SK-N-SH (cell line): Measurements from ENCODE around the gene TRIM28.

Experiments used
- CTCF ChIP-seq: fragments of 200-600 bp; sonication (generic); IDR thresholded peaks from 2 replicates; pipeline ENCODE4 v1.6.1; 2017; ENCODE audit warnings: antibody characterized with exemption, mild to moderate bottlenecking, moderate library complexity
- GATA2 ChIP-seq: sonication (generic); formaldehyde crosslinking; IDR thresholded peaks from 2 replicates; pipeline ENCODE4 v1.5.0; 2020; ENCODE audit warnings: mild to moderate bottlenecking, missing genetic modification reagents
- JUND ChIP-seq: IDR thresholded peaks from 2 replicates; pipeline ENCODE4 v1.4.0; 2012
- MAX ChIP-seq: IDR thresholded peaks from 2 replicates; pipeline ENCODE4 v1.4.0; 2012; ENCODE audit warnings: low read depth
- NRF1 ChIP-seq: IDR thresholded peaks from 2 replicates; pipeline ENCODE4 v1.6.1; 2012; ENCODE audit warnings: low read depth, mild to moderate bottlenecking, low read length
- POLR2AphosphoS5 ChIP-seq: IDR thresholded peaks from 2 replicates; pipeline ENCODE4 v1.6.1; 2012; ENCODE audit warnings: low read depth, low read length
- TAF1 ChIP-seq: IDR thresholded peaks from 2 replicates; pipeline ENCODE4 v1.6.1; 2012; ENCODE audit warnings: low read depth, mild to moderate bottlenecking, low read length, moderate library complexity, borderline replicate concordance

GRCh38 chr19:58572818-58573657, 29.2 kb downstream of the TRIM28 start, which contains the start of gene MZF1:
- TF ChIP-seq CTCF (no peak; the same call in 1 of the 2 replicates), MAX (no peak; the same call in 1 of the 2 replicates), NRF1 (peak; percentile 68), JUND (no peak), TAF1 (no peak; the same call in 1 of the 2 replicates), POLR2AphosphoS5 (peak; percentile 40), GATA2 (CRISPR knock-in tag) (no peak)
